M059J (cell line): Measurements from ENCODE around the gene COL11A2. TPM values are rescaled to one million over a fixed set of nuclear protein-coding genes. Genes with fewer than 3 reads are reported as not detected.
"Not testable (repeated sequence)": the region's sequence is repeated elsewhere in the genome, so short reads cannot be mapped to it uniquely, and the experiment has no call there.

Source experiments
- DNase-seq: peaks from one replicate; pipeline ENCODE4 v3.0.0-alpha.2; 2012; ENCODE audit warnings: low read depth
- total RNA-seq: library from RNA; depleted of rRNA; stranded (reverse); fragments of >200 nt; shearing (Covaris generic); gene quantifications from 2 replicates; pipeline ENCODE4 v1.2.3, GENCODE V29; 2014; rRNA removed

Gene COL11A2
- 0.02 TPM in 1 of 2 replicates, not detected in the other for total RNA-seq

- DNase-seq, result no peak
These were observed at the start of gene COL11A2 for GRCh38 chr6:33192105-33192646. Gene COL11A2, minus strand, starts transcription at chr6:33192467. Its CDS starts 227 bp downstream, at chr6:33192240.

GRCh38 chr6:33241968-33242367 is 49.7 kb upstream of the COL11A2 start:
- DNase-seq, result no peak

GRCh38 chr6:33237741-33238140 is 45.5 kb upstream of the COL11A2 start:
- no peak for DNase-seq

GRCh38 chr6:33236852-33237251 is 44.6 kb upstream of the COL11A2 start:
- DNase-seq, result no peak

DNA sequence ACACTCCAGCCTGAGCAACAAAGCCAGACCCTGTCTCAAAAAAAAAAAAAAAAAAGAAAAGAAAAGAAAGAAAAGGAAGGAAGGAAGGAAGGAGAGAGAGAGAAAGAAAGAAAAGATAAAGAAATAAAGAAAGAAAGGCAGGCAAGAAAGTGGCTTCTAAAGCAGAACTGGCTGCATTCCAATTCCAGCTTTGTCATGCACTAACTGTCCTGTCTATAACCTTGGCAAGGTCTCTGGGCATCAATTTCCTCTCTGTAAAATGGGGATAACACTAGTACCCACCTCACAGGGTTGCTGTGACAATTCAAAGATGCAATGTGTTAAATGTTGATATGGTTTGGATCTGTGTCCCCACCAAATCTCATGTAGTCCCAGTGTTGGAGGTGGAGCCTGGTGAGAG is 44.1 kb upstream of the COL11A2 start:
- no peak for DNase-seq

DNA sequence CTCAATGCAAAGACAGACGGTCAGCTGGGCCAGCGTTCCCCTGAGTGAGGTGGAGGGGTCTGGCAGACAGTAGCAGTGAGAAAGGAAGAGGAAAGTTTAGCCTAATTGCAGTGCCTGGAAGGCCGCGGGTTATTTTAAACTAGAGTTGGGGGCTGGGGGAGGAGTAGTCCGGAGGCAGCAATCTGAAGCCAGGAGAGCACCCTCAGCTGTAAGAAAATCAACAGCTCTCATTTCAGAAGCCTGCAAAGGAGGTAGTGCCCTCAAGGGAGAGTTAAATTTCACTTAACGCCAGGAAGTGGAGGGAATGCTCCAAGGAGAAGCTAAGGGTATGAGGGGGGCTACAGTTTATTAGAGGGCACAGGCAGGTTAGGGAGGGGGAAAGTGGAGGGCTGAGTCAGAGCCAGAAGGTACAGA is 43.0 kb upstream of the COL11A2 start:
- no peak for DNase-seq

- DNase-seq, result not testable (repeated sequence)
These were observed 34.3 kb upstream of the COL11A2 start for GRCh38 chr6:33226503-33227120.

GRCh38 chr6:33217681-33218080 is 25.4 kb upstream of the COL11A2 start:
- peak; percentile 57 for DNase-seq

DNA sequence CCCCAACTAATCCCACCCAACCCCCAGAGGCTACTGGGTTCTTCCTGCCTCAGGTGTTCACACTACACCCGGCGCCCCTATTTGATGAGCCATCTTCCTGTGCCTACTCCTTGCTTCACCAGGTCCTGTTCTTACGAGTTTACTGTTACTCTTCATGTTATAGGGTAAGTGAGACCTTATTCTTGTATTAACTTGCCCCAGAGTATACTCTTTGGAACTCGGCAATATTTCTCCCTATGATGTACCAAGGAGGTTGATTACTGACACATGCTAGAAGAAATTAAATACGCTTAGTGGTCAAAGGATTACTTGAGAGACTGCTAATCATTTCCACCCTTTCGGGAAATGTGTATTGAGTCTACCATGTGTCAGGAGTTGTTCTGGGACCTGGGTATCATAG is 25.0 kb upstream of the COL11A2 start:
- no peak for DNase-seq

DNA sequence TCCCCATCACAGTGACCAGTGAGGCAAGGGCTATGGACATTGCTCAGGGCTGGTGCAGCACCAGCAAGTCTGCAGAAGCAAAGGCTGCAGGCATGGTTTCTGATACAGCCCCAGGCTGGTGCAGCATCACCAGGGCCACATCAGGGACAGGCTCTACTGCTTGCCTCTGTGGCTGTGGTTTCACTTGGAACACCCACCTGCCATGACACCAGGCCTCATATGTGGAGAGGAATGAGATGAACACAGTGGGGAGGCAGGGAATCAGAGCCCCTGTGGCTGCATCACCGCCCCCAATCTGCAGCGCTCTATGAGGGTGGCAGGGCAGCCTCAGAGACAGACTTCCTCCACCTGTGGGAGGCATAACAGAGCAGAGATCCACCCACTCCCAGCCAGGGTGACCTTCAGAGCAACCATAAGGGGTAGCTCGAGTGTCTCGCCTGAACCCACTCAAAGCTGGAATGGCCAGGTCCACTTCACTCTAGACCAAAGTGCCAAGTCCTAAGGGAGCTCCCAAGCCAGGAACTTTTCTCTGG is 23.9 kb upstream of the COL11A2 start:
- DNase-seq, result no peak

- no peak for DNase-seq
These were observed 23.2 kb upstream of the COL11A2 start for GRCh38 chr6:33215271-33216116.

- no peak for DNase-seq
These were observed 21.7 kb upstream of the COL11A2 start for GRCh38 chr6:33213989-33214335.

GRCh38 chr6:33213166-33213988 is 21.1 kb upstream of the COL11A2 start:
- DNase-seq, result peak; percentile 60

DNA sequence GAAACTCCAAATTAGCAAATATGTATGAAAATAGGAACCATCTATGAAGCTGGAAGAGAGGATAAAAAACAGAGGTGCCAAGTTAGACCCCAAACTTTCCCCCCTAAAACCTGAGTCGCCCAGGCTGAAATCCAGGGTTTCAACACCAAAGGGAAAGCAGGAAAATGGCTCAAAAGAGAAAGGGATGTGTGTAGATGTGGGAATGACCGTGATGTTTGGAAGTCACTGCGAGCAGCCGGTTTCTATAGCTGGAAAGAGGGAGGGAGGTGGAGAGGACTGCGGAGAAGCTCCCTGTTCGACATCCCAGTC is 20.5 kb upstream of the COL11A2 start:
- no peak for DNase-seq

DNA sequence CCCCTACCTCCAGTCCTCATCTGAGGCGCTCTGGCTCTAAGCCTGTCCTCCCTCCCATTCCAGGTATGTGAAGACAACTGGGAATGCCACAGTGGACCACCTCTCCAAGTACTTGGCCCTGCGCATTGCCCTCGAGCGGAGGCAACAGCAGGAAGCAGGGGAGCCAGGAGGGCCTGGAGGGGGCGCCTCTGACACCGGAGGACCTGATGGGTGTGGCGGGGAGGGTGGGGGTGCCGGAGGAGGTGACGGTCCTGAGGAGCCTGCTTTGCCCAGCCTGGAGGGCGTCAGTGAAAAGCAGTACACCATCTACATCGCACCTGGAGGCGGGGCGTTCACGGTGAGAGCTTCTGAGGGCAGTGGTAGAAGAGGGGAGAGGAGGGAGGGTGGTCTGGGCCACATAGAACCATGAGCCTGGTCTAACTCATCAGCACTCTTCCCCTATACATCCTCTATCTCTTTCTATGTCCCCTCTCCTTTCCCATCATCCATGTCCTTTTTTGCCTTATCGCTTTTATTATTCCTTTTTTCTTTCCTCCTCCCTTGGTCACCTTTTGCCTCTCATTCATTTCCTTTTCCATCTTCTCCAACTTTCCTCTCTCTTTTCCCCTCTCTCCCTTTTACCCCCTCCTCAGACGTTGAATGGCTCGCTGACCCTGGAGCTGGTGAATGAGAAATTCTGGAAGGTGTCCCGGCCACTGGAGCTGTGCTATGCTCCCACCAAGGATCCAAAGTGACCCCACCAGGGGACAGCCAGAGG is 19.6 kb upstream of the COL11A2 start:
- no peak for DNase-seq

DNA sequence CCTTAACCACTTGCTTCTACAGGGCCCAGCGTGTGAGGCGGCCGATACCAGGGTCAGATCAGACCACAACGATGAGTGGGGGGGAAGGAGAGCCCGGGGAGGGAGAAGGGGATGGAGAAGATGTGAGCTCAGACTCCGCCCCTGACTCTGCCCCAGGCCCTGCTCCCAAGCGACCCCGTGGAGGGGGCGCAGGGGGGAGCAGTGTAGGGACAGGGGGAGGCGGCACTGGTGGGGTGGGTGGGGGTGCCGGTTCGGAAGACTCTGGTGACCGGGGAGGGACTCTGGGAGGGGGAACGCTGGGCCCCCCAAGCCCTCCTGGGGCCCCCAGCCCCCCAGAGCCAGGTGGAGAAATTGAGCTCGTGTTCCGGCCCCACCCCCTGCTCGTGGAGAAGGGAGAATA is 18.9 kb upstream of the COL11A2 start:
- DNase-seq, result no peak

GRCh38 chr6:33209856-33210255 is 17.6 kb upstream of the COL11A2 start:
- no peak for DNase-seq

GRCh38 chr6:33208091-33208967 is 16.1 kb upstream of the COL11A2 start, which contains the start of gene RING1:
Gene RING1, plus strand, starts transcription at chr6:33208500. Its CDS starts 323 bp downstream, at chr6:33208823.
- peak; percentile 80 for DNase-seq

DNA sequence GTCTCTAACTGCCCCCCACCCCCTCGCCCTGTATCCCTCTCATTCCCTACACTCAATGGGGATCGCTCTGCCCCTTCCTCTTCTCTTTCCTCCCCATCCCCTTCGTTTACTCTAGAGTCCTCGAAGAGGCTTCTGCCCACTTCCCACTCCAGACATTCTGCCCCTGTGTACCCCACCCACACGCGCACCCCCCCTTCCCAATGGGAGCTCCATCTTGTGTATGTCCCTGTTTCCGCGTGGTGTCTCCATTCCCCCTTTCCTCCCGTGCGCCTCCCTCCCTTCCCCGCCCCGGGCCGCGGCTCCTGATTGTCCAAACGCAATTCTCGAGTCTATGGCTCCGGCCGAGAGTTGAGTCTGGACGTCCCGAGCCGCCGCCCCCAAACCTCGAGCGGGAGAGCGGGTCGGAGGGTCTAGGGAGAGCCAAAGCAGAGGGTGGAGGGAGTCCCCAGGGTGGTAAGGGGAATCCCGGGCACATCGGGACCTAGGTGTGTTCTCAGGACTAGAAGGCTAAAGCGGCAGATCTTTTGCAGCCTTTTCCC is 15.4 kb upstream of the COL11A2 start:
- DNase-seq, result peak; percentile 84
